ENCODE results near the gene OR2V1. TPM values are rescaled to one million over a fixed set of nuclear protein-coding genes. Genes with fewer than 3 reads are reported as not detected.

OR2V1 gene
- not detected for total RNA-seq

GRCh38 chr5:181130832-181131496 is at the start of gene OR2V1:
Gene OR2V1 (minus strand): TSS chr5:181131169. CDS start chr5:181125304, 5,865 bp downstream.

GRCh38 chr5:181146927-181147636 is 16.1 kb upstream of the OR2V1 start, which contains the start of gene OR2V2:
Gene OR2V2 (plus strand): TSS chr5:181147586. CDS start chr5:181154943, 7,357 bp downstream.

Other genes starting within 250 kb of the OR2V1 start
- gene BTNL8, start 232.0 kb downstream of the OR2V1 start, total RNA-seq: not detected
- gene BTNL3, start 142.3 kb downstream of the OR2V1 start, total RNA-seq: not detected
- not detected for gene BTNL9, start 90.9 kb downstream of the OR2V1 start, total RNA-seq
- gene OR2V2, start 16.4 kb upstream of the OR2V1 start, total RNA-seq: not detected
- 1 to 10 TPM; 4.5 to 7.3 TPM for gene TRIM7, start 74.0 kb upstream of the OR2V1 start, total RNA-seq
- 1 to 10 TPM; 7.6 to 8.3 TPM for gene TRIM41, start 92.1 kb upstream of the OR2V1 start, total RNA-seq
- 1,000 to 10,000 TPM; 2,415 to 3,383 TPM for gene RACK1, start 112.7 kb upstream of the OR2V1 start, total RNA-seq
- gene TRIM52, start 130.0 kb upstream of the OR2V1 start, total RNA-seq: 1 to 10 TPM; 4.0 to 4.8 TPM
- not detected for gene OR4F3, start 236.1 kb upstream of the OR2V1 start, total RNA-seq